NCI-H446 (cell line): ENCODE results near the gene ALG10.
"Not testable (repeated sequence)": the region's sequence is repeated elsewhere in the genome, so short reads cannot be mapped to it uniquely, and the experiment has no call there.

ENCODE experiments used
- DNase-seq, 2 experiments: peaks; one replicate each; lab custom pipeline; 2025; lab: John Stamatoyannopoulos, UW

The ALG10 gene

GRCh38 chr12:34022079-34022830, at the start of gene ALG10:
Gene ALG10, plus strand, starts transcription at chr12:34022496. Its CDS starts 104 bp downstream, at chr12:34022600.
- peak; percentile 96 to 98 for DNase-seq

GRCh38 chr12:33972884-33973283, 49.4 kb upstream of the ALG10 start:
- not testable (repeated sequence) for DNase-seq

GRCh38 chr12:33977887-33978286, 44.4 kb upstream of the ALG10 start:
- DNase-seq = no peak

GRCh38 chr12:33988197-33988805, 34.0 kb upstream of the ALG10 start:
- DNase-seq = no peak

- DNase-seq = no peak
Measured at GRCh38 chr12:33988913-33989312, 33.4 kb upstream of the ALG10 start.

GRCh38 chr12:33994857-33995808, 27.2 kb upstream of the ALG10 start:
- DNase-seq = no peak

GRCh38 chr12:34008835-34009234, 13.5 kb upstream of the ALG10 start:
- DNase-seq = not testable (repeated sequence)

- no peak for DNase-seq
Measured at GRCh38 chr12:34016361-34016760, 5.9 kb upstream of the ALG10 start.

- DNase-seq = no peak
Measured at GRCh38 chr12:34021071-34021470, 1.2 kb upstream of the ALG10 start.

GRCh38 chr12:34027661-34028060, 5.4 kb downstream of the ALG10 start:
- not testable (repeated sequence) for DNase-seq

- no peak for DNase-seq
Measured at GRCh38 chr12:34030591-34030990, 8.3 kb downstream of the ALG10 start.

GRCh38 chr12:34033628-34034296, 11.5 kb downstream of the ALG10 start:
- DNase-seq = peak in 1 of 2 experiments; percentile 21

GRCh38 chr12:34038357-34038756, 16.1 kb downstream of the ALG10 start:
- DNase-seq = peak in 1 of 2 experiments; percentile 23

- DNase-seq = no peak
Measured at GRCh38 chr12:34046570-34046969, 24.3 kb downstream of the ALG10 start.

- not testable (repeated sequence) for DNase-seq
Measured at GRCh38 chr12:34047855-34048254, 25.6 kb downstream of the ALG10 start.

GRCh38 chr12:34048714-34049113, 26.4 kb downstream of the ALG10 start:
- DNase-seq = no peak

- DNase-seq = no peak
Measured at GRCh38 chr12:34051486-34051885, 29.2 kb downstream of the ALG10 start.

- DNase-seq = no peak
Measured at GRCh38 chr12:34054938-34055337, 32.6 kb downstream of the ALG10 start.
